Esophagus squamous epithelium (tissue), 4 donors: ENCODE measurements around the gene TRAPPC10.
A peak's percentile ranks its signal among the peaks of the same experiment; 100 is the strongest.

ENCODE experiments used
- CTCF ChIP-seq, 6 experiments: fragments of 450-650 bp in 4 of 6; fragments of 200-600 bp in 2 of 6; sonication (generic) in 2 of 6; IDR thresholded peaks; one replicate each; pipeline ENCODE4 v1.5.1; 2016 to 2019; ENCODE audit warnings: antibody characterized with exemption in 6 of 6, mild to moderate bottlenecking in 4 of 6, moderate library complexity in 4 of 6
- POLR2A ChIP-seq, 4 donors: fragments of 450-650 bp; IDR thresholded peaks; one replicate each; pipeline ENCODE4 v1.6.1; 2017; ENCODE audit warnings: antibody characterized with exemption in 4 of 4, mild to moderate bottlenecking in 4 of 4, moderate library complexity in 3 of 4

GRCh38 chr21:44012474-44013379, 618 bp downstream of the TRAPPC10 start:
- TF ChIP-seq CTCF (IDR thresholded peaks at IDR 0.05): peak in 2 of 6 experiments; percentile 7 to 18
- no peak for TF ChIP-seq POLR2A (IDR thresholded peaks at IDR 0.05)
